Measurements from ENCODE around the gene NUPR2. TPM values are rescaled to one million over a fixed set of nuclear protein-coding genes. Genes with fewer than 3 reads are reported as not detected.

Gene NUPR2
- total and polyA plus RNA-seq, 2 of the 8 experiments (the other 6 are each of a cell fraction or from before 2014, with no cell fraction given): not detected

DNA sequence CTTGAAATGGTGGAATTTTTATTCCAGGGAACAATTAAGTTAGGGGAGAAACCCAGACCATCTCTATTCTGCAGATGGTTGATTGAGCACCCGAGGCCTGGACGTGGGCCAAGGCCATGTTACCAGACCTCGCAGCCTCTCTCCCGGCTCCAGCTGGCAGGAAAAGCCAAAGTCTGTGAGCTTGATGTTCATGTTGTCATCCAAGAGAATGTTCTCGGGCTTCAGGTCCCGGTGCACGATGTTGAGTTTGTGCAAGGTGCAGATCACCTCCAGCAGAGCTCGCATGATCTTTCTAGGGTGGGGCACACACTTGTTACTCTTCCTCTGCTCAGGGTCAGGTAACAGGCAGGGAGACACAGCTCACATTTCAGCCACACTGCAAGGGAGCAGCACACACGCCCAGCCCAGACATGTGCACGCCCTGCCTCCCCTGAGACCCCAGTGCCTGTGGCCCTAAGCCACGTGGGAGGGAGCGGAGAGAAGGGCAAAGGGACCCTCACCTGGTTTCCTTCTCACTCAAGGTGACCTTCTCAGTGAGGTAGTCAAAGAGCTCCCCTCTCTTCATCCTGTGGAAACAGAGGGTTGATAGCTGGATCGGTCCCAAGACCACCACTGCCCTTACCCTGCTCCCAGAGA lies 32.9 kb downstream of the NUPR2 start:
- H4K5ac ChIP-seq (ENCODE audit: insufficient read length, low read depth, low read length): no peak overlapping the region
- WGBS, 2 experiments (ENCODE audit: extremely low coverage in 1 of 2, insufficient coverage in 1 of 2, insufficient read length in 1 of 2, insufficient replicate concordance in 2 of 2, low coverage in 1 of 2, low lambda C conversion rate in 2 of 2, missing lambda C conversion rate in 1 of 2): 91% methylated on average over 13 of the region's 13 CpGs; no CpG with 5 or more reads in 1 of the 2 experiments
- no peaks in the 10 kb centered on the region for H3K9me3 ChIP-seq (ENCODE audit: insufficient read depth in 2 of 2, low read depth in 1 of 2, low read length in 1 of 2)
- H3K36me3 ChIP-seq (ENCODE audit: control insufficient read depth in 2 of 4, insufficient read depth in 4 of 4, low read length in 3 of 4): peaks cover 0 to 17% (median 5%) of the 10 kb centered on the region in 4 experiments; a peak in 6 of 8 replicates
- no peaks in the 10 kb centered on the region for H3K27me3 ChIP-seq (replicated peaks in 1 of 4; ENCODE audit: control insufficient read depth in 3 of 4, extremely low read depth in 1 of 4, insufficient read depth in 3 of 4, low read length in 3 of 4)
- no peak overlapping the region for H3K27ac ChIP-seq (ENCODE audit: low read depth, low read length)
- H3K4me3 ChIP-seq (ENCODE audit: extremely low read depth in 1 of 4, insufficient read depth in 2 of 4, low read depth in 3 of 4, low read length in 4 of 4): no peak overlapping the region
- no peak overlapping the region for H3K4ac ChIP-seq (replicated peaks; ENCODE audit: insufficient read length, low read depth, low read length)
- no peak overlapping the region for H4K91ac ChIP-seq (replicated peaks; ENCODE audit: insufficient read length, low read length)
- H3K18ac ChIP-seq (ENCODE audit: extremely low read depth, low read length): no peak overlapping the region
- no peak overlapping the region for H2BK12ac ChIP-seq (ENCODE audit: low read depth, low read length)
- H3K14ac ChIP-seq (ENCODE audit: insufficient read length): no peak overlapping the region
- no peak overlapping the region for H3K23ac ChIP-seq (ENCODE audit: insufficient read length)
- H4K20me1 ChIP-seq (replicated peaks in 1 of 2; ENCODE audit: control insufficient read depth in 1 of 2, insufficient read depth in 2 of 2, low read length in 2 of 2): peaks cover 0 to 2% of the 10 kb centered on the region in 2 experiments
- H2BK20ac ChIP-seq (ENCODE audit: low read length): no peak overlapping the region
- H2BK15ac ChIP-seq (ENCODE audit: low read length): no peak overlapping the region
- ChIA-PET POLR2A (ENCODE audit: partially characterized antibody) (interaction anchor here (0.6 to 3.6 kb wide), 7 partner anchors 9 to 74 kb away, joined by 3 to 18 read pairs (median 5); partner anchors contain the start of gene PHKG1), CTCF (ENCODE audit: partially characterized antibody) (interaction anchor here (0.6 to 1.6 kb wide), 4 partner anchors 9 to 444 kb away, joined by 3 to 5 read pairs (median 4); partner anchors contain the start of gene PHKG1)
- no peak overlapping the region for H3K4me2 ChIP-seq (ENCODE audit: insufficient read depth in 1 of 2, low read depth in 2 of 2, low read length in 2 of 2)
- no peaks in the 10 kb centered on the region for H3K79me1 ChIP-seq (ENCODE audit: low read depth, low read length)
- H3K23me2 ChIP-seq (ENCODE audit: low read depth, low read length): no peaks in the 10 kb centered on the region
- H3K79me2 ChIP-seq (ENCODE audit: control insufficient read depth in 1 of 2, insufficient read depth in 2 of 2, low read length in 2 of 2): no peaks in the 10 kb centered on the region
- no peak overlapping the region for H2BK5ac ChIP-seq (ENCODE audit: low read depth, low read length)
- no peaks in the 10 kb centered on the region; a peak in 2 of 7 replicates for H3K4me1 ChIP-seq (replicated peaks in 1 of 4; ENCODE audit: control insufficient read depth in 3 of 4, insufficient read depth in 4 of 4, low read length in 3 of 4)
- FAIRE-seq: no peak
- no peak overlapping the region for H2BK120ac ChIP-seq (replicated peaks; ENCODE audit: low read depth, low read length)
- no peak overlapping the region for H3K9ac ChIP-seq (replicated peaks in 1 of 4; ENCODE audit: extremely low read depth in 1 of 4, low read depth in 3 of 4, low read length in 3 of 4)
- H4K8ac ChIP-seq (ENCODE audit: extremely low read depth, insufficient read depth, low read length): no peak overlapping the region
- no peak overlapping the region for H3K56ac ChIP-seq (replicated peaks; ENCODE audit: insufficient read length, low read depth, low read length)
- no peak for DNase-seq (ENCODE audit: low read depth in 1 of 2, low spot score in 2 of 2)
- no peak overlapping the region for H2AK5ac ChIP-seq (ENCODE audit: low read depth, low read length)
- H2AFZ ChIP-seq (ENCODE audit: low read length): no peak overlapping the region
- TF ChIP-seq SUZ12 (IDR thresholded peaks at IDR 0.05; ENCODE audit: low read length): no peak
- TF ChIP-seq CTBP2 (IDR thresholded peaks at IDR 0.05; ENCODE audit: borderline replicate concordance, insufficient read depth, insufficient read length, low read length): no peak
- TF ChIP-seq MAFK (IDR thresholded peaks at IDR 0.05; ENCODE audit: low read depth, low read length): no peak
- TF ChIP-seq POLR2AphosphoS5 (IDR thresholded peaks at IDR 0.05; ENCODE audit: low read depth, low read length): no peak
- no peak for TF ChIP-seq CBX5 (IDR thresholded peaks at IDR 0.05; ENCODE audit: low read depth, low read length)
- TF ChIP-seq SP2 (IDR thresholded peaks at IDR 0.05; ENCODE audit: low read length): no peak

All from H1 (cell line).